Thyroid gland (tissue), 4 donors: ENCODE measurements around the gene GZMH.

Experiments
- POLR2A ChIP-seq, 2 donors: fragments of 450-650 bp; IDR thresholded peaks; one replicate each; pipeline ENCODE4 v1.6.1; 2017; ENCODE audit warnings: antibody characterized with exemption in 2 of 2, mild to moderate bottlenecking in 2 of 2, moderate library complexity in 1 of 2
- TF ChIP-seq, protein P1 (sequence below), 6 experiments: fragments of 200-600 bp in 3 of 6; fragments of 450-650 bp in 3 of 6; sonication (generic) in 3 of 6; IDR thresholded peaks; one replicate each; pipeline ENCODE4 v1.5.1; 2016 to 2019; ENCODE audit warnings: antibody characterized with exemption in 6 of 6, mild to moderate bottlenecking in 2 of 6, inconsistent platforms in 1 of 6, moderate library complexity in 1 of 6

DNA sequence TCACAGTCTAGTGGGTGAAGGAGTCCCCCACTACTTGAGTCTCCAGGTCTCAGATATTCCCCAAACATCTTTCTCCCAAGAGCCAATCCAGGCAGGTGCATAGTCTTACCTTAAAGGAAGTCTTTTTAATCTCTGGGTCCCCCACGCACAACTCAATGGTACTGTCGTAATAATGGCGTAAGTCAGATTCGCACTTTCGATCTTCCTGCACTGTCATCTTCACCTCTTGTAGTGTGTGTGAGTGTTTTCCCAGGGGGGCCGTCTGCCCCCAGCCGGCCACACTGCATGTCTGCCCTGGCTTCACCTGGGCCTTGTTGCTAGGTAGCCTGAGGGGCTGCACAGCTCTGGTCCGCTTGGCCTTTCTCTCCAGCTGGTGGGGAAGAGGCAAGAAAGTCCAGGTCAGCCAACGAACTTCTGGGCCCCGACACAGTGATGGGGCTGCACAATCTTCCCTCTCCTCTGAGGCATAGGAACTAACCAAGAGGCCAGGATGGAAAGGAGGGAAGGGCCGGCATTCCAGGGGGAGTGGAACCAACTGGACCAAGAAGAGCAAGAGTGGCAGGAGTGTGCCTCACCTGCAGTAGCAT, 22.4 kb upstream of the GZMH start:
- TF ChIP-seq, protein P1, sequence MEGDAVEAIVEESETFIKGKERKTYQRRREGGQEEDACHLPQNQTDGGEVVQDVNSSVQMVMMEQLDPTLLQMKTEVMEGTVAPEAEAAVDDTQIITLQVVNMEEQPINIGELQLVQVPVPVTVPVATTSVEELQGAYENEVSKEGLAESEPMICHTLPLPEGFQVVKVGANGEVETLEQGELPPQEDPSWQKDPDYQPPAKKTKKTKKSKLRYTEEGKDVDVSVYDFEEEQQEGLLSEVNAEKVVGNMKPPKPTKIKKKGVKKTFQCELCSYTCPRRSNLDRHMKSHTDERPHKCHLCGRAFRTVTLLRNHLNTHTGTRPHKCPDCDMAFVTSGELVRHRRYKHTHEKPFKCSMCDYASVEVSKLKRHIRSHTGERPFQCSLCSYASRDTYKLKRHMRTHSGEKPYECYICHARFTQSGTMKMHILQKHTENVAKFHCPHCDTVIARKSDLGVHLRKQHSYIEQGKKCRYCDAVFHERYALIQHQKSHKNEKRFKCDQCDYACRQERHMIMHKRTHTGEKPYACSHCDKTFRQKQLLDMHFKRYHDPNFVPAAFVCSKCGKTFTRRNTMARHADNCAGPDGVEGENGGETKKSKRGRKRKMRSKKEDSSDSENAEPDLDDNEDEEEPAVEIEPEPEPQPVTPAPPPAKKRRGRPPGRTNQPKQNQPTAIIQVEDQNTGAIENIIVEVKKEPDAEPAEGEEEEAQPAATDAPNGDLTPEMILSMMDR (IDR thresholded peaks at IDR 0.05) = no peak
- no peak for TF ChIP-seq POLR2A (IDR thresholded peaks at IDR 0.05)
